Stimulated activated CD8-positive, alpha-beta memory T cell treated with anti-CD3 and anti-CD28 coated beads, Interleukin-15, amount 100 ng/mL, for 1 hour (primary cell): ENCODE data around the gene SLC30A2.

Experiments
- DNase-seq: peaks from one replicate; pipeline ENCODE4 v3.0.0-alpha.2; 2020; ENCODE audit warnings: low read depth

Gene SLC30A2

GRCh38 chr1:26041401-26041800 is 4.5 kb downstream of the SLC30A2 start:
- DNase-seq, result no peak

- no peak for DNase-seq
These were observed 7.0 kb downstream of the SLC30A2 start for GRCh38 chr1:26038904-26039303.

GRCh38 chr1:26038477-26038876 is 7.4 kb downstream of the SLC30A2 start:
- DNase-seq, result no peak

GRCh38 chr1:26037904-26038303 is 8.0 kb downstream of the SLC30A2 start:
- DNase-seq, result no peak

- no peak for DNase-seq
These were observed 9.1 kb downstream of the SLC30A2 start for GRCh38 chr1:26036756-26037281.

GRCh38 chr1:26035959-26036755 is 9.8 kb downstream of the SLC30A2 start:
- peak; percentile 52 for DNase-seq

- DNase-seq, result peak; percentile 84
These were observed 10.5 kb downstream of the SLC30A2 start for GRCh38 chr1:26035203-26035958.

GRCh38 chr1:26034504-26035202 is 11.3 kb downstream of the SLC30A2 start:
- no peak for DNase-seq

GRCh38 chr1:26032656-26033357 is 13.1 kb downstream of the SLC30A2 start:
- no peak for DNase-seq

- DNase-seq, result no peak
These were observed 14.2 kb downstream of the SLC30A2 start for GRCh38 chr1:26031611-26032220.

GRCh38 chr1:26031196-26031595 is 14.7 kb downstream of the SLC30A2 start:
- no peak for DNase-seq

GRCh38 chr1:26029864-26030481 is 15.9 kb downstream of the SLC30A2 start:
- no peak for DNase-seq

GRCh38 chr1:26029054-26029863 is 16.7 kb downstream of the SLC30A2 start:
- no peak for DNase-seq

GRCh38 chr1:26028490-26028980 is 17.4 kb downstream of the SLC30A2 start:
- DNase-seq, result no peak

- no peak for DNase-seq
These were observed 18.0 kb downstream of the SLC30A2 start for GRCh38 chr1:26027716-26028489.

GRCh38 chr1:26025517-26025916 is 20.4 kb downstream of the SLC30A2 start:
- DNase-seq, result no peak

GRCh38 chr1:26025060-26025459 is 20.9 kb downstream of the SLC30A2 start:
- no peak for DNase-seq

GRCh38 chr1:26023826-26024225 is 22.1 kb downstream of the SLC30A2 start:
- no peak for DNase-seq

GRCh38 chr1:26023009-26023408 is 22.9 kb downstream of the SLC30A2 start:
- DNase-seq, result no peak
